GM21576 (cell line): ENCODE results near the gene HTT.

ENCODE experiments used
- ATAC-seq: cut with Tn5 transposase; IDR thresholded peaks from one replicate; pipeline ENCODE4 v1.9.1; 2021; ENCODE audit warnings: mild to moderate bottlenecking, moderate library complexity; ENCODE audit not compliant: unreplicated experiment

Gene HTT

DNA sequence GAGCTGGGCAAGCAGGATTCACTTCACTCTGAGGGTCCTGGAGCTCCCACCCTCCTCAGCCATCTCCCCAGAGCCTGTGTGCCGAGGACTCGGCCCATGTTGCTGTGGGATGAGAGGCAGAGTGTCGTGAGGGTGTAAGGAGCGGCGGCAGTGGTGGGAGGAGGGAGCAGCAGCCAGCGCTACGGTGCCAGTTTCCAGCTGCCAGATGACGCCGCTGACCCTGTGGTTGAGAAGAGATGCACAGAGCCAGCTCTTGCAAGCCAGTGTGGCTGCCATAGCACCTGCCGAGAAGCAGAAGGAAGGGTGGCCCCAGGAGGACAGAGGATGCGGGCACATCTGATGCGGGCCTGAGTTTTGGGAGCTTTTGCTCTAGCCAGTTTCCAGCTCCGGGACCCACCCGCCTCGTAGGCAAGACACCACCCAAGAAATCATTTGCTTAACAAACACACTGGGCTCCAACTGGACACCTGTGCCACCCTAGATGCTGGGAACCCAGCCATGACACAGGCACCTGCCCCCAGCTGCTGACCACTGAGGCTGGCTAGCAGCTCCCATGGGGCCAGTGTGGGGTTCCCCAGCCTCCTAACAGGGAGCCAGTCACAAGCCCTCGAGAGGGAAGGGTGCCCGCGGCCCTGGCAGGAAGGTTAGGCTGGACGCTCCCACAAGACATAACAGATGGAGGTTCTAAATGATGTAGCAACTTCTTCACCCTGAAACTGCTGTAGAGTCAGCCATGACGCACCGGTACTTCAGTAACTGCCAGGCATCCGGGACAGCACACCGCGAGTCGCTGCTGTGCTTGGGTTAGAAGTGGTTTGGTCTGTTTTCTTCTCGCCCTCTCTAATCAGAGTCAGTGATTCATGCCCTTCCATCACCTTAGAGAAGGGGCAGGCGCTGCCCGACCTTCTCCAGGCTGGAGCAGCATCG is 183.3 kb downstream of the HTT start:
- no peak for ATAC-seq

DNA sequence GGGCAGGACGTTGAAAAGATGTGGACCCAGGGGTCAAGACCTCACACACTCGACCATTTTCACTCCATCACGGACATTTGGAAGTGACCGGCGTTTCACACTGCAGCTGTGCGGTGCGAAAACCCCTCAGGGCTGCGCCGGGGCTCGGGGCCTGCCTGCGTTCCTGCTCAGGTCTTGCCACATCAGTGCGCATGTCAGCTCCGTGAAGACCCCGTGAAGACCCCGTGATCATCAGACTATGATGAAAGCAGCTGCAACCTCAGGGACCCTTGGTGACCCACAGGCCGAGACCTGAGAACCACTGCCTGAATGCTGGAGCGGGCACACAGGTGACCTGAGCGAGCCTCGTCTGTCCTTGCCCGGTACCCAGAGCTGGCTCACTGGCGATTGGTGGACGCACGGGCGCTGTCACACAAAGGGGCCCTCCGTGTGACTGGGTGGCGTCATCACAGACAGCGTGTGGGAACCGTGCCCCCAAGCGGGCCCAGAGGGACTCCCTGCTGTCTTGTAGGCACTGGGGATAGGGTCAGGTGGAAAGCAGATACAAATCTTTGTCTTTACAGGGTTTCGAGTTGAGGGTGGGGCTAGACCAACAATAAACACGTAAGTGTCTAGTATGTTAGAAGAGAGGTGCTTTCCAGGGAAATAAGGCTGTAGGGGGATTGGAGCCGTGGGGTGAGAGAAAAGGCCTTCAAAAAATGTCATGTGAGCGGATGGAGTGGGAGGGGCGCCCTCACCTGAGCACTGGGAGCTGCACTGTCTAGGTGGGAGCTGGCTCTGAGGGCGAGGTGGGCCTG is 187.1 kb downstream of the HTT start:
- ATAC-seq, result no peak

DNA sequence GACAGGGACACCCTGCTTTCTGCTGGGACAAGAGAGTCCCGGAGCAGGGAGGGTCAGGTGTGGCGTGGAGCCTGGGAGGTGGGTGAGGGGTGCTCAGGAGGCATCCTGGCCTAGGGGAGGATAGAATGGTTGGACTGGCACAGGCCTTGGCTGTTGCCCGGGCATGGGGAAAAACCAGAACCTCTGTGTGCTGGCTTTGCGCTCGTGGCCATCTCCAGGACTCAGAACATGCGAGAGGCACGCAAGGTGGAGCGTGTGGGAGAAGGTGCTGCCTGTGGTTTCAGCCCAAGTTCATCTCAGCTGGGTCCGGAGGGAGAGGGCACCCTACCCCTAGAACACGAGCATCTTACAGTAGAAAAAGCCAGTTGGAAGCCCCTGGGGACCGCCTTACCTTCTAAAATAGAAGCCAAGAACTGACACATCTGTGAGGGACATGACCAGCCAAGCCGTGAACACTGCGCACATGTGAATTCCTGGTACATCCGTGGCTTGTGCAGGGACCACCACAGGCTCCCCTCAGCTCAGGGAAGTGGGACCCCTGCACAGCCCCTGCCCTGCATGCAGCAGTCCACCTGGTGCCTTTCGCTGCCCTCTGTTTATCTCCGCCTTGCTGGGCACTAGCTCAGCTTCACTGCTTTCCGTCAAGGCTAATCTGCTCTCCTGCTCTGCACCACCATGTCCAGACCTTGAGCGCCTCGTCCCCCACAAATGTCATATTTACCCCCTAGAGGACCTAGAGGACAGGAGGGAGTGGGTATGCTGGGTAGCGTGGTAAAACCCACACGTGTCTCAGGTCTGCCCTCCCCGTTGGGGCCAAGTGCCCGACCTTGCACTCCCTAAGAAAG is 187.9 kb downstream of the HTT start:
- no peak for ATAC-seq

DNA sequence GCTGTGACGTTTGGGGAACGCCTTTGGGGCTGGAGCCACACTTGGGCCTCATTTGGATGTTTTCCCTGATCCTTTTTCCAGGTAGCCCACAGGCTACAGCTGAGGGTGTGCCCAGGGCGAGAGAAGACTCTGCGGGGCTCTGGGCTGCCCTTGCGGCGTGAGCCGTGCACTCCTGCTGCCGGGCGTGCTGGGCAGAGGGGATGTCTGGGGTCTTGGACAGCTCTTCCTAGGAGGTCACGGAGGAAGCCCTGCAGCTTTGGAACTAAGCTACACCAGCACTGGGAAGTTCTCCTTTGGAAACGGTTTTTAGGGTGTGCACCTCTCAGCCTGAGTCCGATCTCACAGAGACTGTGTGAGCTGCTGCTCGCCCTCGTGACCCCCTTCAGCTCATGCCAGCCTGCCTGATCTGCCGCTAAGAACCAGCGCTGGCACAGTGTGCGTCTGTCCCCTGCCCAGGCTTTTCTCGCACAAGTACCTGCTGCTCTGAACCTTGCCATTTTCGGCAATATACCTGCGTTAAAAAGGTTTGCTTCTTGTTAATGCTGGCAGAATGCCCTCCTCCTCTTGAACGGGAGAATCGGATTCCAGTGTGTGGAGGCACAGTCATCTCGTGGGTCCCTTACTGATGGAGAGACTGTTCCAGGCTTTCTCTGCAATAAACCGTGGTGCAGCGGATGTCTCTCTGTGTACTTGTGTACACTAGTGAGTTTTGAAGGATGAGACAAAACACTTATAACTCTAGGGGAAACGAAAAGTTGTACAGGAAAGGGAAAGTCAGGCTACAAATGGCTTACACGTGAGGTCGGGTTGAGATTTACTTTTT is 188.8 kb downstream of the HTT start:
- ATAC-seq, result no peak

DNA sequence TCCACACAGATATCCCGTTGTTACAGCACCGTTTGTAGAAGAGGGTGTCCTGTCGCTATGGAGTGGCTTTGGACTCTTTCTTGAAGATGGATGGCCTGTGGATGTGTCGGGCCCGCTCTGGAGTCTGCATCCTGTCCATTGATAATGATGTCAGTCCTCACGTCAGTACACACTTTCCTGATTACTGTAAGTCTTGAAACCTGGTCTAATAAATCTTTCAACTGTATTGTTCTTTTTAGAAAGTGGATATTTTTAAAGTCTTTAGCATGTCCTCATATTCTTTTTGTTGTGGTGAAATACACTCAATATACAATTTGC is 189.4 kb downstream of the HTT start:
- ATAC-seq, result no peak

DNA sequence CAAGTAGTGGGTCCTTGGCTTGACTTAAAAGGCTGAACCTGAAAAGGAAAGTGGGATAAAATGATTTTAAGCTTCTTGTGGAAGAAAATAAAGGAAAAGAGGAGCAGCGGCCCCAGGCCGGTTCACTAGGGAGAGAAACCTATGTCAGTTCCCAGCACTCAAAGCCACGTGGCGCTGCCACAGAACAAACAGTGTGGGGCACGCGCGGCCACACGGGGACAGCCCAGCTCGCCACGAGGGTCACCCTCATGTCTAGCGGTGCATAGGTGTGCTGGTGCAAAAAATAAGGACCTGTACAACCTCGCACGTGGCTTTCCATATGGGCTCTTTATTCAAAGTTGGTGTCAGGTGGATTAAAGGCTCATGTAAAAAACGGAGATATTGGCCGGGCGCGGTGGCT is 191.6 kb downstream of the HTT start:
- ATAC-seq, result no peak

DNA sequence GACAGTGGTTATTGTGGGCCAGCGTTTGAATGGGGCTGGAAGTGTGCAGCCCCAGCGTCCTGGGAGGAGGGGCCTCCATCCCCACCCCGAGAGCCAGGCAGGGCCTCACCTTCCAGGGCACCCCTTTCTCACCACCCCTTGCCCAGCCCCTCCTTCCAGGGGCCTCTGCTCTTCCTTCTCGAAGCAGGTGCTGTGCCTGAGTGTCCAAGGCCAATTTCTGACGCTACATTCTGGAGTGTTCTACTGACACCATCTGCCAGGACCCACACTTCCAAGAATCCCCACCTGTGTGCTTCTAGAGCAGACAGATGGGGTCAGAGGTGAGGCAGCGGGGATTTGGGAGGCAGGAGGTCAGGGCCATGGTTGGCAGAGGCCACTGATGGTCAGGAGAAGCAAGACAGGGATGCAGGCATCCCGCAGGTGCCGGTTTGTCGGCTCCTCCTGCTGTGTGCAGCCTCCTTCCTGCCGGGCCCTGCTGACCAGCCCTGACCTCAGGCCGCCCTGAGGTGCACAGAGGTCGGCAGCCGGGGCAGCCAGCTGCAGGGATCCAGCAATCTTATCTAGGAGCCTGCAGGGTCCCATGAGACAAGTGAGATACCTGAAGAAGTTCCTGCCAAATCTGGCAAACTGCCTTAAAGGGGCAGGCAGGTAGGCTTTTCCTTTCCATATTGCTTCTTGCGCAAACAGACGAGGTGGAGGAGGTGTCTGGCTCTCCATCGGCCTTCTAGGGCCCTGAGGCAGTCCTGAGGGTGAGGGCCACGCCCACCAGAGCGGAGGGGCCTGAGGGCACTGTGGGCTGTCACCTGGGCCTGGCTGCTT is 193.3 kb downstream of the HTT start:
- ATAC-seq, result no peak

DNA sequence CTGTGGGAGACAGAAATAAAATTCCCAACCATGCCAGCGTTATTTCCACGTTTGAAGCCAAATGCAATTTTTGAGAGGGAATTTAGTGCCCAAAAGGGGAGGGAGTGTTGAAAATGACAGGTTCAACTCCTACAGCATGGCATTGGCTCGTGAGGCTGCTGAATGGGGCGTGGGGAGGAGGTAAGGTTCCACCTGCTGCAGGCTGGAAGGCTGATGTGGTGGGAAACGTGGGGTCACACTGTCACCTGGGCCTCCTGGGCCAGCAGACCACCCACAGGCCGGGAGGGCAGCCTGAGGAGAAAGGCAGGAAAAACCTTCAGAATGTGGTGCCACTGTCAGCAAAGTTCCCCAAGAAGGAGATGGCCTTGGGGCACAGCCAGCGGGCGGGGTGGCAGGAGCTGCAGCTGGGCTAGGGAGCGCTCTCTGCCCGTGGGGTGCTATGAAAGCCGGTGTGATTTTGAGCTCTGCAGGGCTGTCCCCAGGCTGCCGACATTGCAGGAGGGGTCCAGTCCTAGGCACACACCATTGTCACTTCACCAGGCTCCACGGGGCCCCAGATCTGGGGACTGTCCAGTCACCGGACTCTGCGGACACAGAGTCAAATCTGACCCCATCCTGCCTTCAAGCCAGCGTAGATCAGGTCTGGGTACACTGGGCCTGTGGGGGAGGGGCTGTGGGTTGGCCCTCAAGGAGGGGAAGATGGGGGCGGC is 194.1 kb downstream of the HTT start:
- no peak for ATAC-seq

DNA sequence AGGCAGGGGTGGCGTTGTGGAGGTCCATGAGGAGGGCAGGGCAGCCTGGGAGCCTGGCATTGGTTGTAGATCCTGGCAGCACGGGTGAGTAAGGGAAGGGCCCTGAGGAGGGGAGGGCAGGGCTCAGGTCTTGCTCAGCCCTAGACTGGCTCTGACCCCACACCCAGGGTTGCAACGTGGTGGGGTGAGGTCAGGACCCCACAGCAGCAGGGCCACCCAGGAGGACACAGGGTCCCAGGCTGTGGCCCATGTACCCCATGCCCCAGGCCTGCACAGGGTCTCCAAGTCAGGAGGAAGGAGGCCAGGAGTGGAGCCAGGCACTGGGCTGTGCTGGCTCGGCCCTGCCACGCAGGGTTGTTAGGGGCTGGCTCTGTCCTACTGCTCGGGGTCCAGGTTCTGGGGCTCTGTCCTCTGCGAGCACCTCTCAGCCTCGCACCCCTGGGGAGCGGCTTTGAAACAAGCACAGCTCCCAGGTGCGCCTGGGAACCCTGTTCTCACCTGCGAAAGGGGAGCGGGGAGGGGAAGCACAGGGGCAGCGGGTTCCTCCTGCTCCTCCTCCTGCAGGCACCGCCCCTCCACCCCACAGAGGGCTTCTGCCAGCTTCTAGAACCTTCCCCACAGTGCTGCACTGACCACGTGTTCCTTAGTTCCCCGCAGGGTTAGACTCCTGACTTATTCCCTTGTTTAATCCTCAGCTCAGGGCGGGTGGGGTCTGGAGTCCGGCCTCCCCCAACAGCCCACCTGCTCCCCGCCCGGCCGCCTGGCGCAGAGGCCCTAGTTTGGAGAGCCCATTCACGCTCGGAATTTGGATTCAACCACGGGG is 194.8 kb downstream of the HTT start:
- no peak for ATAC-seq

DNA sequence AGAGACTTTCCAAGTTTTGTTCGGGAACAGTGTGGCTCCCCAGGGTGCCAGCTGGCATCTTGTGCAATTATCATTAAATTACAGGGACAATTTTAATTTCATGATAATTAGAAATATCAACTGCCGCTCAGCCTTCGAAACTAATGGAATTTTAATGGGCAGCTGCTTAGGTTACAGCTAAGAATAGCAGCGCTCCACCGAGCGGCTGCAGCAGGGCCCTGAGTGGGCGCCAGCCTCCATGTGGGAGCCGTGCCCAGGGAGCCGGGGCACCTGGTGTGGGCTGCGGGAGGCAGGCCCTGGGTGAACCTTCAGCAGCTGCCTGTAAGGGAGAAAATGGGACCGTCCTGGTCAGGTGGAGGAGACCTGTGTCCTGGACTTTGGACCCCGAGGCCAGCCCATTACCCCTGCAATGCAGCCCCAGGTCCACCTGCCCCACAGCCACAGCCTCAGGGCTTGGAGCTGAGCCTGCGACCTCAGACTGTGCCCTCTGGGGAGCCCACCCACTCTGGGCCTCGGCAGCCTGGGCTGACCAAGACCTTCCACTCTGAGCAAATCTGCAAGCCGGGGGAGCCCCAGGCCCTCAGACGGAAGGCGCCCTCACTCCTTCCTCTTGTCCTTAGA is 195.6 kb downstream of the HTT start:
- ATAC-seq, result no peak

DNA sequence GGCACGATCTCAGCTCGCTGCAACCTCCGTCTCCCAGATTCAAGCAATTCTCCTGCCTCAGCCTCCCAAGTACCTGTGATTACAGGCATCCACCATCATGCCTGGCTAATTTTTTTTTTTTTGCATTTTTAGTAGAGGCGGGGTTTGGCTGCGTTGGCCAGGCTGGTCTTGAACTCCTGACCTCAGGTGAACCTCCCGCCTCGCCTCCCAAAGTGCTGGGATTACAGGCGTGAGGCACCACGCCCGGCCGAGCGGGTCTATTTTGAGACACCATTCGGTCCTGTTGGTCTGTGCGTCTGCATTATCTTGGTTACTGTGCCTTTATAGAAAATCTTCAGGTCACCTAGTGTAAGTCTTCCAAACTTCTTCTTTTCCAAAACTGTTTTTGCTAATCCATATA is 196.7 kb downstream of the HTT start:
- ATAC-seq, result no peak

DNA sequence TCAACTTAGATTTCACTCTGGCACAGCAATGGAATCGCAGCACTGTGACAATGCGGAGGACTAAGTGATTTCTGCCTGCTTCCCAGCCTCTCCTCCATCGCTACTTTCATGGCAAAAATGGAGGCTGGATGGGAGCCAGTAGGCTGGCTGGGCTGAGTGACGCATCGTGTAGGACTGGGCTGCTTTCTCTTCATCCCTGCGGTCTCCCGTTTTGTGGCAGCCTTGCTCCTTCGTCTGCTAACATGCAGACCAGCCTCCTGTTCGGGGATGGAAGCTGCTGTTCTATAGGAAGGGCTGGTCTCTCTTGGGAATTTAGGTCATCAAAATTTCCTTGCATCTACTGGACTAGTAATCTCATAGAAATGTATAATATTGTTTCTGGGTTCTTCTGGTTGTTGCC is 202.5 kb downstream of the HTT start:
- no peak for ATAC-seq

DNA sequence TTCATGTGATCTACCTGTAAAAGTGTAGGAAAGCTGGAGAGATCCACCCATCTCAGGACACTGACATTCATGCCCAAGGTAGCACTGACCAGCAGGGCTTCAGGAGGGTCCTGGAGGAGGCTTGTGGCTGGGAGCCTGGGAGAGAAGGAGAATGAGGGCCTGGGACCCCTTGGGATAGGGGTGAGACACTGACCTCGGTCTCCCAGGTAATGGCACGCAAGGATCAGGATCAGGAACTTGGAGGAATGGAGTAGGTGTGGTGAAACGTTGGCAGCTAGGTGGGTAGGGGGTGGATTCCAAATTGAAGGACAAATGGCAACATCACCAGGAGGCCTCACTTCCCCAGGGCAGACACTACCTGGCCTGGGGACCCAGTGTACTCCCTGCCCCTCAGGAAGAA is 206.0 kb downstream of the HTT start:
- ATAC-seq, result no peak

DNA sequence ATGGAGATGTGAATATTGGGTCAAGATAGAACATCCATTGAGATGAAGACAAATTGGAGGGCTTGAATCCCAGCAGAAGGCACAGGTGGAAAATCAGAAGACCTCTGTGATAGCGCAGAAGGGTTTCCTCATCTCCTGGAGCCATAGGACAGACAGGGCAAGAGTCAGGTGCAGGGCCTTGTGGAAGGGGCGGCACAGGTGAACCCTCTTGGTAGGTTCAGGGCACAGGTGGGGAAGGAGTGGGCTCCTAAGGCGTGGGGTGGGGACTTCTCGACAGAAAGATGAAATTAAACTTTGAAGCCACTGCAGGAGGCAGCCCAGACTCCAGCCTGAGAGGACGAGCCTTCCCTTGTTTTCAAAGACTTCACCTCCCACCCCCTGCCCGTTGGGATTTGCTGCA is 209.0 kb downstream of the HTT start:
- ATAC-seq, result no peak

DNA sequence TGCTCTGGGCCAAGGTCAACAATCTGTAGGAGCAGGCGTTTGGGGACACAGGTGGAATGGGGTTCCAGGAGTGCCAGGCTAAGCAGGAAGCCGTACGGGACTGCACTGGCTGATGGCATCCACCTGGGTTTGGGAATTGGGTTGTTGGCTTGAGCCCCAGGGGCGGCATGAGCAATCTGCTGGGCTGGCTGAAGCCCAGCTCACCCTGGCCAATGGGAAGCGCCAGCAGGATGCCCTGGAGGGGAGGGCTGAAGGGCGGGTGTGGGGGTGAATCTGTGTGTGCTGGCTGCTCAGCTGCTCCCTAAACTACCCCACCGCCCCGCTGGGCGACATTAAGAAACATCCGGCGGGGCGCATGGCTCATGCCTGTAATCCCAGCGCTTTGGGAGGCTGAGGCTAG is 209.4 kb downstream of the HTT start:
- no peak for ATAC-seq

DNA sequence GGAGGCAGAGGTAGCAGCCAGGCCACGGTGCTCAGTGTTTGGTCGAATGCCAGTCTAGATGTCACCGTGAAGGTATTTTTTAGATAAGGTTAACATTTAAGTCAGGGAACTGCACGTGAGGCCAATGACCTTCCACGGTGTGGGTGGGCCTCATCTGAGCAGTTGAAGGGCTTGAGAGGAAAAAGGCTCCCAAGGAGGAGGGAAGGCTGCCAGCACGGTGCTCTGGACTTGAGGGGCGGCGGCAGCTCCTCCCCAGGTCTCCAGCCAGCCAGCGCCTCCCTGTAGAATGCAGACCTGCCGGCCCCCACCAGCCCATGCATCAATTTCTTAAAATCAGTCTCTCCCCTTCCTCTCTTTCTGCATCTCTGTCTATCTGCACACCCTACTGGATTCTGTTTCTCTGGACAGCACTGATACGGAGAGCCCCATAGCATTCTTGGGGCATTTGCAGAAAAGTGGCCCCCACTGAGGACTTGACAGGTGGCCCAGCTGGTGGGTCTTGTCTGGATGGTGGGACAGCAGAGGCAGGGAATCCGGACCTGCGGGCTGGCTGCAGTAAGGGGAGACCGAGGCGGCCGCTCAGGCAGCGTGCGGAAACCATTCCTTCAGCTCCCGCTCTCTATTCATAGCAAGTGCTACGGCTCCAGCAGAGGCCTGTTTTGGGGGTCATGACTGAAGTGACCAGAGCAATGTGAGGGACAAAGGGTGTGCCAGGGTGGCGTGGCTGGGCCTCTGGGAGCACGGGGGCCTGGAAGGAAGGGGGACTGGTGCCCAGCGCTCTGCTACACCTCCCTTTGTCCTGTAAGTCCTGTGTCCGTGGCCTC is 210.5 kb downstream of the HTT start:
- ATAC-seq, result no peak
